ENCODE data around the gene USF2.
A peak's percentile ranks its signal among the peaks of the same experiment; 100 is the strongest.

USF2 gene

DNA sequence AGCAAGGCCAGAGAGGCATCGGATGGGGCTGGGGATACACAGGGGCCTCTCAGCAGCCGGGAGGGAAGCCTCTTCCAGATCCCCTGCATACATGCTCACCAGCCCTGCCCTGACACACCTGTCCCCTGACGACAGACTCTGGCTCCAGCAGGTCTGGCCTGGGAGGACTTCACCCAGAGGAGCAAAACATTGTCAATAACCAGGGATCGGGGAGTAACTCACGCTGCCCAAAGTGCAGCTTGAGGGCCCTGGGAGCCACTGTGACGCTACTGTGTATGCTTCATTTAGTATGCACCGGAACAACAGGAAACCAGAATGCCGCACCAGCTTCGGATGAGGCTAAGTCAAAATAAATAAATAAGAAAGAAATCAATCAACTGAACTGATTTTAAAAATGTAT is 47.8 kb downstream of the USF2 start:
- DNase-seq = no peak

DNA sequence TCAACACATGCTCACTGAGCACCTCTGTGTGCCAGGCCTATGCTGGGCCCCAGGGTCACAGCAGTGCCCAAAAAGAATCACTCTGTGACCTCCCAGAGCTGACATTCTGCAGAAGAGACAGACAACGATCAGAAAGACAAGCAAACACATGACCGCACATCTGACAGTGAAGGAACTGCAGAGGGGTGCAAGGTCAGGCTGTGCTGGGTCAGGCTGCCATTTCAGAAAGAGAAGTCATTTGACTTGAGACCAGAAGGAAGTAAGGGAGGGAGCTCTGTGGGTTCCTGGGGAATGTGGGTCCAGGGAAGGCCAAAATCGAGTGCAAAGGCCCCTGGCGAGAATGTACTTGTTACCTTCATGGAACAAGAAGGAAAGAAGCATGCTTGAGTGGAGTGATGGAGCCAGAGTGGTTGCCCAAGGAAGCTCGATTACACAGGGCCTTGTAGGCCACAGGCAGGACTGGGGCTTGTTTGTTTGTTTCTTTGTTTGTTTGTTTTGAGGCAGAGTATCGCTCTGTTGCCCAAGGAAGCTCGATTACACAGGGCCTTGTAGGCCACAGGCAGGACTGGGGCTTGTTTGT is 48.8 kb downstream of the USF2 start:
- DNase-seq = peak in 2 of 58 donors; percentile 7 to 11

DNA sequence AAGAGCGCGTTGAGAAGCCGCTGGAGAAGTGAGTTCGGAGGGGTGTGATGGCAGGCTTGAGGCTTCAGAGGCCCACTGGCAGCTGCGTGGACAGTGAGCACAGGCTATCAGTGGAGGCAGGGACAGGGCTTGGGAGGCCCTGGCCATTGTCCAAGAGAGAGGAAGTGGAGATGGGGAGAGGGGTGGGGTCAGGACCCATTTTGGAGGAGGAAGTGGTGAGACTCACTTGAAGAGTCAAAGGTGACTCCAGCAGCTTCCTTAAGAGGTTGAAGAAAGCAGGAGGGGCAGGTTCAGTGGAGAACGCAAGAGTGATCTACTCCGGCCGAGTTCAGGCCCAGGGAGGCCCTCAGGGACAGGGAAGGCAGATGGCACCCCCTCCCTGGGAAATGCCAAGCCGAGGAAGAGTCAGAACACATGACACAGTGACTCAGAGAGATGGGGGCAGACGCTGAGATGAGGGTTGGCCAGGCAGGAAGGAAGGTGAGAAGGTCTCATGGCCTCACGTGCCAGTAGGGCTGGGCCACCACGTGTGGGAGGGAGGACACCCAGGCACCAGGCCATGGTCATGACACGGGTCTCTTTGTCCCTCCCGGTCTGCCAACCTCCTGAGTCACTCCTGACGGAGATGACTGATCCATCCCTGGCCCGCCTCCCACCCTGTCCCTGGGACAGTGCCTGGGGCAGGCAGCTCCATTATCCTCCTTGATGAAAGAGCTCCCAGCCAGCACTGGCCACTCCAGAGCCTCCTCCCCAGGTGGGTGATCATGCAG is 50.1 kb downstream of the USF2 start:
- peak in 50 of 58 donors; percentile 9 to 95 (median 56) for DNase-seq

DNA sequence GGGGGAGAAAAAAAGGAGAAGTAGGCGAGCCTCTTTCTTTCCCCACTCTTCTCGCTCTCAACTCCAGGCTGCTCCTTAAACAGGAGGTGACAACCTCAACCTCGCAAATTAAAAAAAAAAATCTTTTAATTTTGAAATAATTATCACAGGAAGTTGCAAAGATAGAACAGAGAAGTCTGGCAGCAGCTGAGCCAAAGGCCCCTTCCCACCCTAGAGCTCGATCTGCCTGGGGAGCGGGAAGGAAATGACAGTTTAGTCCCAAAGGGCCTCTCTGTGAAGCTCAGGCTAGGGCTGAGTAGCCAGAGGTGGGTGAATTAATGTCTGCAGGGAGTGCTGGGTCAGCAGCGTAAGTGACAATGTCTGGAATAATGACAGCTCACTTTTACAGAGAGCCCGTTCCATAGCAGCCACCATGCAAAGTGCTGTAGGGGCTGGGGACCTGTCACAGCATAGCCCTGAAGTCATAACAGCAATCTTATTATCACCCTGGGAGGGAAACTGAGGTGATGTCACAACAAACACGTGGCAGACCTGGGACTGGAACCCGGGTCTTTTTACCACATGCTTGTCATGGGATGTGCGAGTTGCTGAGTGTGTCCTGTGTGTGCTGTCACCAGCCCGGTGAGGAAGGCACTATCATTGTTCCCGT is 51.4 kb downstream of the USF2 start:
- peak in 1 of 58 donors; percentile 45 for DNase-seq

DNA sequence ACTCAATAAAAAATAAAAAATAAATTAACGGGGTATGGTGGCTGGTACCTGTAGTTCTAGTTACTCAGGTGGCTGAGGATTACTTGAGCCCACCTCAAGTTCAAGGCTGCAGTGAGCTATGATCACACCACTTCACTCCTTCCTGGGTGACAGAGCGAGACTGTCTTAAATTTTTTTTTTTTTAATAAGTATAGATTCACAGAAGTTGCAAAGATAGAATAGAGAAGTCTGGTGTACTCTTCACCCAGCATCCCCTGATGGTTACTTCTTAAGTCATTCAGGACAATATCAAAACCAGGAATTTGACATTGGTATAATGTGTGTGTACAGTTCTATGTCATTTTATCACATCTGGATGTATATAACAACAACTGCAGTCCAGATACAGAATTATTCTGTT is 52.5 kb downstream of the USF2 start:
- no peak for DNase-seq

DNA sequence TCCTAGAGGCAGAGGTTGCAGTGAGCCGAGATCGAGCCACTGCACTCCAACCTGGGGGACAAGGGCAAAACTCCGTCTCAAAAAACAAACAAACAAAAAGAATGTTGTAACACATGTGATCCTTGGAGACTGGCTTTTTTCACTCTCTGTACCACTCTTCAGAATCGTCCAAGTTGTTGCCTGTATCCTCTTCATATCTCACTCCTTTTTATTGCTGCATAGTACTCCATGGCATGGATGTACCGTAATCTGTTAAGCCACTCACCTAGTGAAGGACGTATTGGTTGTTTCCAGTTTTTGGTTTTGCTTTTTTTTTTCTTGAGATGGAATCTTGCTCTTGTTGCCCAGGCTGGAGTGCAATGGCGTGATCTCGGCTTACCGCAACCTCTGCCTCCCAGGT is 53.3 kb downstream of the USF2 start:
- DNase-seq = no peak

DNA sequence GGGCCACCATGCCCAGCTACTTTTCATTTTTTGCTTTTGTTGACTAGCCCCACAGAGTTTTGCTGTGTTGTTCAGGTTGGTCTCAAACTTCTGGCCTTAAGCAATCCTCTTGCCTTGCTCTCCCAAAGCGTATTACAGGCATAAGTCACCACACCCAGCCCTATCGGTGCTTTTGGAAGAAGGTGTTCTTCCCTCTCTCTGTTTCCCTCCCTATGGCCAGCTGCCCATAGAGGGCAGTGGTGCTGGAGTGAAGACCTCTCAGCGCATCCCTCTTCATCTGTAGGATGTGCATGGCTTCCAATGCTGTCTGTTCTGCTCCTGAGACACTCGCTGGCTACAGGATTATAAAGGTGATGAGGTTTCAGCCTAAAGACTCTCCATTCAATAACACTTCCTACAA is 58.9 kb downstream of the USF2 start:
- DNase-seq = no peak

DNA sequence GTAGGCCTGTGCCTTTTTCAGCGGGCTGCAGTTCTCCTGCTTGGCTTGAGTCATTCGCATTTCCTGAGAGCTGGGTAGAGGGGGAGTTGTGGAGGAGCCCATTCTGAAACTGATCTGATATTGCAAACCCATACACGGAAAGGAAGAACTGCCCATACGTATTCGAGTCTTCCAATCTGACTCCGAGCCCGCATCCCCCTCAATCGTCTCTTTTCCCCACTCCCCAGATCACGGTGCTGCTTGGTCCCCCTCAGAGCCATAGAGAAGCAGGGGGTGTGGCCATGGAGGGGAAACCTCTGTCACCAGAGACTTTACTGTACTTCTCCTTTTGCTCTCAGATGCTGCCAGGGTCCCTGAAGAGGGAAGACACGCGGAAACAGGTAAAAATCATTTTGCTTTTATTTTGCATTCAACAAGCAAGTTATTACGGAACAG is 60.1 kb downstream of the USF2 start, which contains the start of gene CD22:
Gene CD22 (plus strand): TSS at position 337 of the 435 bp plus-strand sequence. CDS start 2,854 bp downstream, outside the sequence.
- no peak for DNase-seq

DNA sequence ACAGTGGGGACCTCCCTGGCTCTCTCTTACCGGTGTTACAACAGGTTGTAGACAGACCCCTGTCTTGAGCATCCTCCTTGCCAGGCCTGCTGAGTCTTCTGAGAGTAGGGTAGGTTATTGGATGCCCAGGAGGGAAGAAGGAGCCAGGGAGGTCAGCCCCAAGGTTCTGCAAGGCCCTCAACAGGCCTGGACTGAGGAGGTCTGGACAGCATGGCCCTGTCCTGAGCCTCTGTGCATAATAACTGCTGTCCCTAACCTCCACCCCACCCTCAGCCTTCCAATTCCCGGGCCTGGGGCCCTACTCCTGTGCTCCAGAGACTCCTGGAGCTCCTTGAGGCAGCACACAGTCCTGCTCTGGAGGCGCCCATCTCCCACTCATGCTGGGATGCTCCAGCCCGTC is 60.6 kb downstream of the USF2 start:
- DNase-seq = no peak

Measured in anterior cingulate cortex (tissue), 58 donors.